ENCODE results near the gene HS6ST3.
"Not testable (repeated sequence)": the region's sequence is repeated elsewhere in the genome, so short reads cannot be mapped to it uniquely, and the experiment has no call there.

HS6ST3 gene

GRCh38 chr13:96093296-96094006 lies 3.5 kb downstream of the HS6ST3 start:
- no peak for DNase-seq

- DNase-seq: no peak
These were observed 10.7 kb downstream of the HS6ST3 start for GRCh38 chr13:96100457-96101220.

GRCh38 chr13:96104516-96104915 lies 14.6 kb downstream of the HS6ST3 start:
- DNase-seq: no peak

GRCh38 chr13:96108072-96108471 lies 18.2 kb downstream of the HS6ST3 start:
- not testable (repeated sequence) for DNase-seq

GRCh38 chr13:96109125-96109524 lies 19.2 kb downstream of the HS6ST3 start:
- no peak for DNase-seq

- DNase-seq: no peak
These were observed 23.0 kb downstream of the HS6ST3 start for GRCh38 chr13:96112936-96113335.

GRCh38 chr13:96115368-96115767 lies 25.5 kb downstream of the HS6ST3 start:
- DNase-seq: not testable (repeated sequence)

GRCh38 chr13:96119921-96120320 lies 30.0 kb downstream of the HS6ST3 start:
- DNase-seq: no peak

GRCh38 chr13:96130818-96131340 lies 41.0 kb downstream of the HS6ST3 start:
- no peak for DNase-seq

GRCh38 chr13:96141032-96141431 lies 51.1 kb downstream of the HS6ST3 start:
- no peak for DNase-seq

GRCh38 chr13:96159725-96160124 lies 69.8 kb downstream of the HS6ST3 start:
- DNase-seq: no peak

- no peak for DNase-seq
These were observed 71.2 kb downstream of the HS6ST3 start for GRCh38 chr13:96161141-96161540.

- DNase-seq: no peak
These were observed 75.9 kb downstream of the HS6ST3 start for GRCh38 chr13:96165840-96166239.

- DNase-seq: no peak
These were observed 82.2 kb downstream of the HS6ST3 start for GRCh38 chr13:96172066-96172465.

- DNase-seq: no peak
These were observed 88.9 kb downstream of the HS6ST3 start for GRCh38 chr13:96178759-96179158.

- DNase-seq: no peak
These were observed 89.4 kb downstream of the HS6ST3 start for GRCh38 chr13:96179309-96179708.

- no peak for DNase-seq
These were observed 92.0 kb downstream of the HS6ST3 start for GRCh38 chr13:96181911-96182310.

- no peak for DNase-seq
These were observed 95.9 kb downstream of the HS6ST3 start for GRCh38 chr13:96185818-96186217.

- DNase-seq: no peak
These were observed 101.5 kb downstream of the HS6ST3 start for GRCh38 chr13:96191367-96191766.

GRCh38 chr13:96193728-96194310 lies 103.9 kb downstream of the HS6ST3 start:
- DNase-seq: no peak

- DNase-seq: no peak
These were observed 108.1 kb downstream of the HS6ST3 start for GRCh38 chr13:96198038-96198437.

GRCh38 chr13:96199315-96199714 lies 109.4 kb downstream of the HS6ST3 start:
- DNase-seq: no peak

GRCh38 chr13:96200810-96201209 lies 110.9 kb downstream of the HS6ST3 start:
- no peak for DNase-seq

GRCh38 chr13:96202315-96202714 lies 112.4 kb downstream of the HS6ST3 start:
- no peak for DNase-seq
